GOT3 (cell line): Measurements from ENCODE around the gene CA10.

Source experiments
- DNase-seq: peaks from one replicate; lab custom pipeline; 2025; ENCODE audit warnings: mixed read lengths; lab: John Stamatoyannopoulos, UW

The CA10 gene

GRCh38 chr17:52048137-52048898 is 110.2 kb downstream of the CA10 start:
- no peak for DNase-seq

DNA sequence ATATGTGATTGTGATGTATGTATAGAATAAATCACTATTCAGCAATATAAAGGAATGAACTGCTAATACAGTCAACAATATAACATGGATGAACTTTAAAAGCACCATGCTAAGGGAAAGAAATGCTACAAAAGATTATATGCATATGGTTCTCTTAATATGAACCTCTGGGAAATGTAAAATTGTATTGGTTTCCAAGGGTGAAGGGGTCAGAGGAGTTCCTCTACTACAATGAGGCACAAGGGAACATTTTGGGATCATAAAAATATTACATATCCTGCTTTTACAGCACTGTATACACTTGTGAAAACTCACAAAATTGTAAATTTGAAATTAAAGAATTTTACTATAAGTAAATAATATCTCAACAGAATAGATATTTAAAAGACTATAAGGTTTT is 111.4 kb downstream of the CA10 start:
- no peak for DNase-seq

GRCh38 chr17:52041123-52041617 is 117.3 kb downstream of the CA10 start:
- no peak for DNase-seq

DNA sequence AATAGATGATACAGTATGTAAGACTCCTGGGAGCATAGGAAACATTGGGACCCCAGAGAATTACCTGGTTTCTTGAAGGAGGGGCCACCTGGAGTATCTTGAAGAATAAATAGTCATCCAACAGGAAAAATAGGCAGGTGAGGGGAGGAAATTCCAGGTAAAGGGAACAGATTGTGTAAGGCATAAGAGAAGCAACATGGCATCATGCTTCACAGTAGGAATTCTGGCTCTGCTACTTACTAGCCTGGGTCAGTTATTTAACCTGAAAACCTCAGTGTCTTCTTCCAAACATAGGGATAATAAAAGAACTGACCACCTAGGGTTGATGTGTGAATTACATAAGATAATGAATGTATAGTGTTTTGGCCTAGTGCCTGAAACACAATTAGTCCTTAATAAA is 122.1 kb downstream of the CA10 start:
- DNase-seq: no peak

DNA sequence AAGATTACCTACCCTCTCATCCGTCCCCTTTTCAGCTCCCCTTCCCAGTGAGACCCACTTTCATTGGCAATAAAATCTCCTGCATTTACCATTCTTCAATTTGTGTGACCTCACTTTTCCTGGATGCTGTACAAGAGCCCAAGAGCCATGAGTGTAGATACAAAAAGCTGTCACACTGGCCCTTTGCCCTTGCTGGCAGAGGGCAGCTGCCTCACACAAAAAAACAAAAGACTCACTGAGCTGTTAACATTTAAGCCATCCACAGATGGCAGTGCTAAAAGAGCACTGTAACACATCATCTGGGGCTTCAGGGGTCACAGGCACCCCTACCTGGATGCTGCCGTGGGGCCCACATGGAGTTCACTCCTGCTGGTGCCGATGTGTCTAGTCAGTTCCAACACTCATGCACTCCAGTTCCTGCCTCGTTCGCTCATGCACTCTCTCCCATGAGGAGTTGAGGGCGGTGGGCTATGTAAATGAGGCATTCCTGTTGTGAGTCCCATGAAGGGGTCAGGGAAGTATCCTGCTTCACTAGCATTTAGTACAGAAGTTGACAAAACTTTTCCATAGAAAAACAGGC is 123.1 kb downstream of the CA10 start:
- no peak for DNase-seq

GRCh38 chr17:52032454-52032853 is 126.1 kb downstream of the CA10 start:
- no peak for DNase-seq

DNA sequence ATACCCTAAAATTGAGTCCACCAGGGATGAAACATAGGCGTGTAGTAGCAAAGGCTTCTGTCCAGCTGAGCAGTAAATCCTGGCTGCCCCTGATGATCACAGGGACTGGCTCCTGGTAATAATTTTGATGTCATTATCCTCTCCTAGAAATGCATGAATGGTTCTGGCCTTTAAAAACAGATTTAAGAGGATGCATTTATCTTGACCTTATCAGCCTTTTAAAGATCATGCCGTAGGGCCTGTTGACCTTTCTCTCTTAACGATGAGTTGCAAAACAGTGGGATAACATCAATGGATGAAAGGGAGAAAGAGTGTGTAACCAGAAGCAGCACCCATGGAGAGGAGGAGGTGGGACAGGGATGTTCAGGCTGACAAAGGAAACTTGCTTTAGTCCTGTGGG is 128.5 kb downstream of the CA10 start:
- no peak for DNase-seq

DNA sequence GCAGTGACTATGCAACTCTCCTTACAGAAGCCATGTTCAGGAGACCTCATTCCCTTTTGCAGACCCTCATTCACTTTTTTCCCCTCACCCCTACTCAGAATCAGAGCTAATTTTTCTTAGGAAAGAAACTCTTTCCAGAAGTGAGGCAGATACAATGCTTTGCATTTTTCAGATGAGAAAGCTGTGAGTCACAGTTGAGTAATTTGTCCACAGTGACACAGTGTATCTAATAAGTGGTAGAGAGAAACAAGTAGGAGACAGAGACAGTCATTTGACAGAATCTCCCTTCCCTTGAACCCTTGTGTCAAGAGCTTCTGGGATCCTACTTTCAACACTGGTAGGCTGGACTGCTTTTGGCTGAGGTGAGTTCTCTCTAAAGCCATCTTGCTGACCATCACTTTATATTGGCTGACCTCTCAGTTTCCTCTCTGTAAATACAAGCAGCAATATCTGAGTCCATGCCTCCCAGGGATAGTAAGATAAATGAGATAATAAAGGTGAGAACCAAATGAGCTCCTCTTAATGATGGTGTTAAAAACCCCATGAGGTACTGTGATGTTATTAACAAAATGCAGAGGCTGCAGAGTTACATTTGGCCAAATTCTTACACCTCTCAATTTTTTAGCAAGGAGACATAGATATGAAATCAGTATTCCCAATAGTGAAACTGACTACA is 130.8 kb downstream of the CA10 start:
- no peak for DNase-seq

DNA sequence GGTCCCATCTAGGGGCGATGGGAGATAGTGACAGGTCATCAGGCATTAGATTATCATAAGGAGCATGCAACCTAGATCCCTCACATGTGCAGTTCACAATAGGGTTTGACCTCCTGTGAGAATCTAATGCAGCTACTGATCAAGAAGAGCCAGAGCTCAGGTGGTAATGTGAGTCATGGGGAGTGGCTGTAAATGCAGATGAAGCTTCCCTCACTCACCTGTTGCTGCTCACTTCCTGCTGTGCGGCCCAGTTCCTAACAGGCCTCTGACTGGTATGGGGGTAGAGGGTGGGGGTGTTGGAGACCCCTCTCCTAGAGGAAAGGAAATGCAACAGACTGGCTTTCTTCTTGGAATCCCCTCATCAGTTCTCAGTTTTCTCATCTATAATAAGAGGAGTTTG is 131.4 kb downstream of the CA10 start:
- no peak for DNase-seq

- DNase-seq: no peak
Observed at GRCh38 chr17:52026075-52026474, 132.4 kb downstream of the CA10 start.

GRCh38 chr17:52025236-52025635 is 133.3 kb downstream of the CA10 start:
- DNase-seq: no peak

- no peak for DNase-seq
Observed at GRCh38 chr17:52024300-52024870, 134.1 kb downstream of the CA10 start.

DNA sequence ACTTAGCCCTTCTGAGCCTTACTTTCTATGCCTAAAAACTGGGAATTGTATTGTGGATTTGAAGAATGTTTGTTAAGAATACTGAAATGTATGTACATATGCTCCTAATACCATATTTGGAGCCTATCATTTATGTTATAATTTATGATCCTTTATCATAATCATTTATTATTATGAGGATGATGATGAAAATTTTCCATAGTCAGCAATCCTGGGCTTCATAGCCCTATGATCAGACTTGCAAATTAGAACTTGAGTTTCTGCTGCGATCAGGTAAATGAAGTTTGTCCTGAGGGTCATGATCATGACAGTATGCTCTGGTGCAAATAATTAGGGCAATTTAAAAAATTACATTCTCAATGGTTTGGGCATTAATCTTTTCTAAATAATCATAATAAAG is 147.4 kb downstream of the CA10 start:
- DNase-seq: no peak

GRCh38 chr17:51999654-52000053 is 158.9 kb downstream of the CA10 start:
- DNase-seq: no peak

GRCh38 chr17:51997723-51998122 is 160.8 kb downstream of the CA10 start:
- no peak for DNase-seq

DNA sequence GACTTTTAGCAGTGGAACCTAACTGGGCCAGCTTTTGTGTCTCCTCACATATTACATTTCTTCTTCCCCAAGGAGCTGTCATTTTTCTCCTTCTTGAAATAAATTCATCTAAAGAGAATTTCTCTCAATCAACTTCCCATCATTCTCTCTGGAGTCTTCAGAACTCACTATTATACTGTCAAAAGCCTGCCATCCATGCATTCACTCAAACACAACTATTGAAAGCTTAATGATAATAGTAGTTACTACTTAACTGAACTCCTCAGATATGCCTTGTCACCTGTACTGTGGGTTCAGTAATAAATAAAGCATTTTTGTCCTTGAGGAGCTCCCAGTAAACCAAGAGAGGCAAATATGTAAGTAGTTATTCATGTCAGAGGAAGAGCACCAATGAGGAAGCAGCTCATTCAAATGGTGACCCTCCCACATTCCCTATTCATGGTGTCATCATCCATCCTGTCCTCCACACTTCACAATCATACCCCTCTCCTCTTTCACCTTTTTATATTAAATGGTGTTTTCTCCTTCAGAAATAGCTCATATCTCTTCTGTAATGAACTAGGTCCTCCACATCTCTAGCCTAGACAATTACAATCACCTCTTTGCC is 162.6 kb downstream of the CA10 start:
- DNase-seq: no peak

- no peak for DNase-seq
Observed at GRCh38 chr17:51992864-51993416, 165.6 kb downstream of the CA10 start.

- DNase-seq: no peak
Observed at GRCh38 chr17:51971121-51971520, 187.4 kb downstream of the CA10 start.

DNA sequence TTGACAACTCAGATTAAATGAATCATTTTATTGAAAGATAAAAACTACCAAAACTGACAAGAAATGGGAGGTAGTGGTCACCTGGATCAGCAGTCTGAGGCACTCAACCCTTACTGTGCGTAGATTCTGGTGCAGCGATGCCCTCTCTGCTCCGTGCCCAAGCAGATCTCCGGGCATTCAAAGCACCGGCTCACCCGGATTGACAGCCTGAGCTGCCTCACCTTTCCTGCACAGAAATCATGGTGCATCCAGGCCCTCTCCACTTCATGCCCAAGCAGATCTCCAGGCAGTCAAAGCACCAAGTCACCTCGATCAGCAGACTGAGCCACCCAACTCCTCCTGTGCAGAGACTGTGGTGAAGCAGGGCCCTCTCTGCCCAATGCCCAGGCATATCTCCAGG is 196.8 kb downstream of the CA10 start:
- no peak for DNase-seq

DNA sequence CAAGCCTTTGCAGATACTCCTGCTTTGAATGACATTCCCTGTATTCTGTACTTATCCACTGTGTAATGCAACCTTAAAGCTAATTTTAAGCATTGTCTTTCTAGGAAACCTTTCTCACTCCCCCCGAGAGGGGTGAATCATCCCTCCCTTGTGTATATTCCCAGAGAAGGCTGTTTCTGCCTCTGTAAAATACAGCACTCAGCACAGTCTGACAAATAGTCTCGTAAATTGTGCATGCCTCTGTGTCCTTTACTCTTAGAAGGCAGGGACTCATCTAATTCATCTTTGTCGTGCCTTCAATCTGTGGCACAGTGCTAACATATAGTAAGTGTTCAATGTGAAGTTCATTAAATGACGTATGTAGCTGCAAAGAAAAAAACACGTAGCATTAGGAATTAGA is 200.7 kb downstream of the CA10 start:
- DNase-seq: no peak

DNA sequence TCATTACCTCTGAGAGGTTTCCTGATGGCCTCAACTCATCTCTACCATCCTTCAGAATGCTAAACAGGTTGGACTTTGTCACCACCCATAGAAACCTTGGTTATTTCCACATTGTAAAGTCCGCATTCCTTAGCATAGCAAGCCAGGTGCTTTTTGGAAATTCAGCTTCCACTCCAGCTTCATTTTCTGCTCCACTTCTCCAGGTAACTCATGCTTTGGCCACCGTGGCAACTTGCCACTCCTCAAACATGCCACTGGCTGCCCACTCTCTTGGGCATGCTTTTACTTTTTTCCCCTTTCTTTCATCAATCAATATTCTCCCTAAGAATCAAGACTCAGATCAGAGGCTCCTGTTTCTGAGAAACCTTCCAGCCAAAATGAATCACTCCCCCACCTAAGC is 203.3 kb downstream of the CA10 start:
- no peak for DNase-seq

DNA sequence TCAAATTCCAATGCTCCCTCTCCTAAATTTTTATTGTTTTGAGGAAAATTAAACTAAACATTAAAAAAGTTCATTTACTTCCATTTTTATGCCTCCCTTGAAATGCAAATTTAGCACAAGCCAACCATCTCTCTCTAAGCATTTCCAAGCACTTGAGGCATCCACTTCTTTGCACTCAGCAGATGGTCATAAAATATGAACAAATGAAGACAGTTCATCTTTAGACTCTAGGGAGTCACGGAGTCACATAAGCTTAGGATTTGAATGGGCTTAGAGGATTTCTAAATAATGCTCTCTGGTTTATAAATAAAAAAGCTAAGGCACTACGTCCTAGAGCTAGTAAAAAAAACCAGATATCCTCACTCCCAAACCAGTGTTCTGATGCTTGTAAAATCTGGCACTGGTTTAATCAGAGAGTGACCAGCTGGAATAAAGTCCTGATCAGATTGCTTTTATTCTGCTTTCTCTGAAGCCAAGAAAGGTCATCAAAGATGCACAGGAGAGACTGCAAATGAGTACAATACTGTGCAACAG is 204.2 kb downstream of the CA10 start:
- DNase-seq: no peak
